OCI-LY1 (cell line): ENCODE measurements around the gene SPOCD1.

Experiments
- H2AFZ ChIP-seq: fragments of 200-600 bp; sonication (generic), shearing (Covaris generic); 2 replicates; pipeline ENCODE4 v1.6.0; 2014; ENCODE audit warnings: antibody characterized with exemption, mild to moderate bottlenecking, low read length
- H3F3A ChIP-seq: fragments of 200-600 bp; sonication (generic), shearing (Covaris generic); 2 replicates; pipeline ENCODE4 v1.6.0; 2014; ENCODE audit warnings: mild to moderate bottlenecking, antibody characterized with exemption, low read length, moderate library complexity; ENCODE audit not compliant: insufficient read depth
- H3K27ac ChIP-seq: fragments of 200-600 bp; sonication (generic); 2 replicates; pipeline ENCODE4 v1.5.1; 2014; ENCODE audit warnings: low read length, mixed run types, mild to moderate bottlenecking, low read depth; ENCODE audit not compliant: poor library complexity, severe bottlenecking
- H3K27me3 ChIP-seq: fragments of 200-600 bp; sonication (generic); 2 replicates; pipeline ENCODE4 v1.6.0; 2014; ENCODE audit warnings: antibody characterized with exemption, mild to moderate bottlenecking, low read length, moderate library complexity; ENCODE audit not compliant: insufficient read depth
- H3K36me3 ChIP-seq: fragments of 200-600 bp; sonication (generic); 2 replicates; pipeline ENCODE4 v1.6.1; 2014; ENCODE audit warnings: mild to moderate bottlenecking, antibody characterized with exemption, low read length, moderate library complexity, mixed read lengths; ENCODE audit not compliant: insufficient read depth
- H3K4me1 ChIP-seq: fragments of 200-600 bp; sonication (generic); 2 replicates; pipeline ENCODE4 v1.5.1; 2014; ENCODE audit warnings: mild to moderate bottlenecking, low read length, moderate library complexity; ENCODE audit not compliant: insufficient read depth, severe bottlenecking
- H3K4me2 ChIP-seq: fragments of 200-600 bp; sonication (generic), shearing (Covaris generic); 2 replicates; pipeline ENCODE4 v1.6.1; 2014; ENCODE audit warnings: low read length
- H3K4me3 ChIP-seq: fragments of 200-600 bp; sonication (generic); 2 replicates; pipeline ENCODE4 v1.5.1; 2014; ENCODE audit warnings: low read length, low read depth, mild to moderate bottlenecking, mixed read lengths; ENCODE audit not compliant: poor library complexity, severe bottlenecking
- H3K79me2 ChIP-seq: fragments of 200-600 bp; shearing (Covaris generic); 2 replicates; pipeline ENCODE4 v1.6.1; 2016; ENCODE audit warnings: mixed run types, low read length, mixed read lengths; ENCODE audit not compliant: insufficient read depth
- H3K9ac ChIP-seq: fragments of 200-600 bp; sonication (generic), shearing (Covaris generic); 2 replicates; pipeline ENCODE4 v1.6.1; 2014; ENCODE audit warnings: mild to moderate bottlenecking, low read length, mixed read lengths
- H3K9me2 ChIP-seq: fragments of 200-600 bp; sonication (generic), shearing (Covaris generic); 2 replicates; pipeline ENCODE4 v1.6.1; 2014; ENCODE audit warnings: low read depth, mild to moderate bottlenecking, low read length, mixed read lengths
- H3K9me3 ChIP-seq: fragments of 200-600 bp; shearing (Covaris generic); 2 replicates; pipeline ENCODE4 v1.6.1; 2014; ENCODE audit warnings: low read length, mixed read lengths
- H4K20me1 ChIP-seq: fragments of 200-600 bp; sonication (generic), shearing (Covaris generic); 2 replicates; pipeline ENCODE4 v1.6.0; 2016; ENCODE audit warnings: mild to moderate bottlenecking, low read length; ENCODE audit not compliant: insufficient read depth
- EZH2 ChIP-seq: fragments of 200-600 bp; sonication (generic), shearing (Covaris generic); IDR thresholded peaks from 2 replicates; pipeline ENCODE4 v1.8.0; 2017; ENCODE audit warnings: borderline replicate concordance, mixed run types, mild to moderate bottlenecking, antibody characterized with exemption, low read length, moderate library complexity, mixed read lengths
- TF ChIP-seq, protein P1 (sequence below): fragments of 200-600 bp; sonication (generic), shearing (Covaris generic); IDR thresholded peaks from 2 replicates; pipeline ENCODE4 v1.5.1; 2017; ENCODE audit warnings: mild to moderate bottlenecking, antibody characterized with exemption, low read length, moderate library complexity, mixed read lengths

The SPOCD1 gene

DNA sequence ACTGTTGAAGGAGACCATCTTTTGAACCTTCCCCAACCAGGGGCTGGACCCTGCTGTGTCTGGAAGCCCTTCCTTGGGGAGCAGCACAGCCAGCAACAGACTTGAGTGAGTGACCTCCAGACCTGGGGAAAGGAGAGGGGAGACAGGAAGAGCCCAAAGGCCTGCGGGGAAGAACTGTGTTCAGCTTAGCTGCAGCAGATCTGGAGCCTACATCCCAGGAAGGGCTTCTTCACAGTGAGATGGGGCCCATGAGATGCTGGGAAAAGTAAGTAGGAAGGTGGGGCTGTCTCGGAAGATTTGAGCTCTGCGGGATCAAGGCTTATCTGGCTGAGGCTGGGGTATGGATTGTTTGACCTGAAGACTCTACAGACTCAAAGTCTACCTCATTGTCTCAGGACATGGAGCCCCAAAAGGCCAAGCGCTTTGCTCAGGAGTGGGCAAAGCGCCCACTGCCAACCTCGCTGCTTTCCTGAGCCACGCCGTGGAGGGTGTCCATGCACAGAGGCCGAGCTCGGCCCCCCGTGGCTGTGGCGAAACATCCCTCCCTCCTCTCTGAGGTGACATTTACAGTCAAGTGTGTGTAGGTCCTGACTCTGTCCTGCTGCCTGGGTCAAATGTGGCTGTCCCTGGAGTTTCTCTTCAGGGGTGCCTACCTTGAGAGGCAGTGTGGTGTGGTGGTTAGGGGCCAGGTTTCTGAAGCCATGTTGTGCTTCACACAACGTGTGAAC lies 24.5 kb downstream of the SPOCD1 start:
- Histone ChIP-seq H3K9me2 (no peaks in the 10 kb centered on the region), H3K4me3 (no peak overlapping the region), H3K9me3 (no peaks in the 10 kb centered on the region), H3K79me2 (no peaks in the 10 kb centered on the region), H4K20me1 (no peaks in the 10 kb centered on the region), H3F3A (0 out of 2 replicates have a peak, but pooled peaks cover 5% of the 10 kb centered on the region), H3K27ac (no peak overlapping the region), H3K36me3 (no peaks in the 10 kb centered on the region), H2AFZ (no peak overlapping the region), H3K27me3 (no peaks in the 10 kb centered on the region), H3K4me2 (no peak overlapping the region), H3K4me1 (peaks cover 16% of the 10 kb centered on the region), H3K9ac (no peak overlapping the region)
- TF ChIP-seq EZH2, result no peak
- TF ChIP-seq, protein P1, sequence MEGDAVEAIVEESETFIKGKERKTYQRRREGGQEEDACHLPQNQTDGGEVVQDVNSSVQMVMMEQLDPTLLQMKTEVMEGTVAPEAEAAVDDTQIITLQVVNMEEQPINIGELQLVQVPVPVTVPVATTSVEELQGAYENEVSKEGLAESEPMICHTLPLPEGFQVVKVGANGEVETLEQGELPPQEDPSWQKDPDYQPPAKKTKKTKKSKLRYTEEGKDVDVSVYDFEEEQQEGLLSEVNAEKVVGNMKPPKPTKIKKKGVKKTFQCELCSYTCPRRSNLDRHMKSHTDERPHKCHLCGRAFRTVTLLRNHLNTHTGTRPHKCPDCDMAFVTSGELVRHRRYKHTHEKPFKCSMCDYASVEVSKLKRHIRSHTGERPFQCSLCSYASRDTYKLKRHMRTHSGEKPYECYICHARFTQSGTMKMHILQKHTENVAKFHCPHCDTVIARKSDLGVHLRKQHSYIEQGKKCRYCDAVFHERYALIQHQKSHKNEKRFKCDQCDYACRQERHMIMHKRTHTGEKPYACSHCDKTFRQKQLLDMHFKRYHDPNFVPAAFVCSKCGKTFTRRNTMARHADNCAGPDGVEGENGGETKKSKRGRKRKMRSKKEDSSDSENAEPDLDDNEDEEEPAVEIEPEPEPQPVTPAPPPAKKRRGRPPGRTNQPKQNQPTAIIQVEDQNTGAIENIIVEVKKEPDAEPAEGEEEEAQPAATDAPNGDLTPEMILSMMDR, result no peak

DNA sequence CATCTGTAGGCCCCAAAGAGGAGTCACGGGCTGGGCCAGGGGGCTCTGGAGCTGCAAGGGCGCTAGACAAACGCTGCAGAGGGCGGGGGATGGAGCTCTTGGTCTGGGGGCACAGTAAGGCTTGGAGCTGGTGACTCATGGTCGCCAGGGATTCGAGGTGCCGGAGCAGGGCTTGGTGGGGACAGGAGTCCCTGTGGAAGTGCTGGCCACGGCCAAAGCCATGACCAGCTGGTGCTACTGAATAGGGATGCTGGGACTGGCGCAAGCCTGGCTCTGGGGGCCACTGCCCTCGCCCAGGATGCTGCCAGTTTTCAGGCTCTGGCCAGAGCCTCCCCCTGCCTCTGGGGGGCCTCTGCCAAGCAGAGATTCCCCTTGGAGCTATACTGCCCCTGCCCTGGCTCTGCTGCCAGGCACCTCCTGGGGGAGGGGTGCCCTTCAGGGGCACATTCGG lies 25.2 kb downstream of the SPOCD1 start:
- H3K79me2 ChIP-seq, result no peaks in the 10 kb centered on the region
- no peaks in the 10 kb centered on the region for H3K36me3 ChIP-seq
- H3K9me3 ChIP-seq, result no peaks in the 10 kb centered on the region
- H3K9me2 ChIP-seq, result no peaks in the 10 kb centered on the region
- no peak overlapping the region for H2AFZ ChIP-seq
- no peak overlapping the region for H3K4me3 ChIP-seq
- no peak overlapping the region for H3K9ac ChIP-seq
- TF ChIP-seq, protein P1, result no peak
- TF ChIP-seq EZH2, result no peak
- no peaks in the 10 kb centered on the region for H4K20me1 ChIP-seq
- H3K4me1 ChIP-seq, result peaks cover 22% of the 10 kb centered on the region
- H3K4me2 ChIP-seq, result no peak overlapping the region
- H3K27ac ChIP-seq, result no peak overlapping the region
- no peaks in the 10 kb centered on the region for H3K27me3 ChIP-seq
- H3F3A ChIP-seq, result 0 out of 2 replicates have a peak, but pooled peaks cover 5% of the 10 kb centered on the region

DNA sequence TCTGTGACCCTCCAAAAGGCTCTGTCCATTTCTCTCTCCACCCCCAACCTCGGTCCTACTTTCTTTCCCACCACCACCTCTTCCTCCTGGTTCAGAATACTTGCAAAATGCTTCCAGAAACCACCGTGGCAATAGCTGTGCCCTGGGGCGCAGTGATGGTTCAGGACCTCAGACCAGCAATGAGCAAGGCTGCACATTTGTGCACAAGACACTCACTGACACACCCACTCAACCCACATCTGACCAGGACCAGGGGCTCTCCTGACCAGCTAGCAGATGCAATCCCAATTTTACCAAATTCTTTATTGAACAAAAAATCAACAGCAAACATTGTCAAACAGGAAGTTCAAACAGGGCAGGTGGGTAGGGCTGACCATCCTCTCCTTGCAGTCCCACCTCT lies 25.7 kb downstream of the SPOCD1 start:
- no peaks in the 10 kb centered on the region for H4K20me1 ChIP-seq
- H3K4me1 ChIP-seq, result peaks cover 27% of the 10 kb centered on the region
- no peaks in the 10 kb centered on the region for H3K9me3 ChIP-seq
- H3F3A ChIP-seq, result 0 out of 2 replicates have a peak, but pooled peaks cover 5% of the 10 kb centered on the region
- no peak for TF ChIP-seq EZH2
- TF ChIP-seq, protein P1, result no peak
- no peak overlapping the region for H3K4me2 ChIP-seq
- no peaks in the 10 kb centered on the region for H3K36me3 ChIP-seq
- no peaks in the 10 kb centered on the region for H3K27me3 ChIP-seq
- H3K79me2 ChIP-seq, result no peaks in the 10 kb centered on the region
- H3K27ac ChIP-seq, result no peak overlapping the region
- H2AFZ ChIP-seq, result no peak overlapping the region
- no peak overlapping the region for H3K9ac ChIP-seq
- no peak overlapping the region for H3K4me3 ChIP-seq
- no peaks in the 10 kb centered on the region for H3K9me2 ChIP-seq
